Brain microvascular endothelial cell (primary cell): Measurements from ENCODE around the gene PPIB.

ENCODE experiments used
- DNase-seq: peaks from one replicate; pipeline ENCODE4 v3.0.0-alpha.2; 2020
- H3K27ac ChIP-seq: fragments of 250-450 bp; sonication (Bioruptor Pico); 2 replicates; pipeline ENCODE4 v1.5.1; 2020; ENCODE audit warnings: mild to moderate bottlenecking, moderate library complexity
- H3K27me3 ChIP-seq: fragments of 250-450 bp; sonication (Bioruptor Pico); replicated peaks from 2 replicates; pipeline ENCODE4 v1.5.1; 2020; ENCODE audit warnings: mild to moderate bottlenecking
- H3K36me3 ChIP-seq: fragments of 250-450 bp; sonication (Bioruptor Pico); replicated peaks from 2 replicates; pipeline ENCODE4 v1.5.1; 2020; ENCODE audit warnings: mild to moderate bottlenecking
- H3K4me3 ChIP-seq: 2 replicates; pipeline ENCODE4 v1.5.1; 2011; ENCODE audit warnings: low read depth, mild to moderate bottlenecking, control low read depth, low read length, moderate library complexity
- in situ Hi-C: cut with HindIII; loops from 2 replicates; pipeline ENCODE4 v1.10.0; 2017; ENCODE audit warnings: low sequenced_read_pairs, low pct_ligation_motif_present
- TF ChIP-seq, protein P1 (sequence below): IDR thresholded peaks from 2 replicates; pipeline ENCODE4 v1.5.1; 2011; ENCODE audit warnings: low read depth, mild to moderate bottlenecking, moderate library complexity, low read length, control low read depth, inconsistent platforms; ENCODE audit errors: missing control alignments

The PPIB gene

DNA sequence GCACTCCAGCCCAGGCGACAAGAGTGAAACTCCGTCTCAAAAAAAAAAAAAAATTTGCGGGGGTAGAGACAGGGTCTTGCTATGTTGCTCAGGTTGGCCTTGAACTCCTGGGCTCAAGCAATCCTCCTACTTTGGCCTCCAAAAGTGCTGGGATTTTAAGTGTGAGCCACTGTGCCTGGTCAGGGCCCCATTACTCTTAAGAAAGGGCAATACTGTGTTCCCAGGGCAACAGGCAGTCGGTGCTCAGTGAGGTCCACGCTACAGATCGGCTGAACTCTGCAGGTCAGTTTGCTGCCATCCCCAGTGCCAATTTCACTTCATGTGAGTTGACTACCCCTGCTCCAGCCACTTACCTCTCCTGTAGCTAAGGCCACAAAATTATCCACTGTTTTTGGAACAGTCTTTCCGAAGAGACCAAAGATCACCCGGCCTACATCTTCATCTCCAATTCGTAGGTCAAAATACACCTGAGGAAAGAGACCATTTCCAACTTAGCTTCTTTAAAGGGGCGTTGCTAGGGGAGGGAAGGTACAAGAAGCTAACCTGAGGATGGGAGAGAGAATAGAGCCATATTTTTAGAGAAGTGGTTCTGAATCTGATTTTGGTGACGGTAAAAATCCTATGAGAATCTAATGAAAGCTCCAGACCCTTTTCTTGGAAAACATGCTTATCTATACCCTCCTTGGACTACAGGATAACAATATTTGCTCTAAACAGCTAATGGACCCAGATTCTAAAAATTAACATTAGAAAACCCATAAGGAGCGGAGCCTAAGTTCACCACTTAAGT, 939 bp downstream of the PPIB start:
- peaks cover 48% of the 10 kb centered on the region for H3K36me3 ChIP-seq
- TF ChIP-seq, protein P1, sequence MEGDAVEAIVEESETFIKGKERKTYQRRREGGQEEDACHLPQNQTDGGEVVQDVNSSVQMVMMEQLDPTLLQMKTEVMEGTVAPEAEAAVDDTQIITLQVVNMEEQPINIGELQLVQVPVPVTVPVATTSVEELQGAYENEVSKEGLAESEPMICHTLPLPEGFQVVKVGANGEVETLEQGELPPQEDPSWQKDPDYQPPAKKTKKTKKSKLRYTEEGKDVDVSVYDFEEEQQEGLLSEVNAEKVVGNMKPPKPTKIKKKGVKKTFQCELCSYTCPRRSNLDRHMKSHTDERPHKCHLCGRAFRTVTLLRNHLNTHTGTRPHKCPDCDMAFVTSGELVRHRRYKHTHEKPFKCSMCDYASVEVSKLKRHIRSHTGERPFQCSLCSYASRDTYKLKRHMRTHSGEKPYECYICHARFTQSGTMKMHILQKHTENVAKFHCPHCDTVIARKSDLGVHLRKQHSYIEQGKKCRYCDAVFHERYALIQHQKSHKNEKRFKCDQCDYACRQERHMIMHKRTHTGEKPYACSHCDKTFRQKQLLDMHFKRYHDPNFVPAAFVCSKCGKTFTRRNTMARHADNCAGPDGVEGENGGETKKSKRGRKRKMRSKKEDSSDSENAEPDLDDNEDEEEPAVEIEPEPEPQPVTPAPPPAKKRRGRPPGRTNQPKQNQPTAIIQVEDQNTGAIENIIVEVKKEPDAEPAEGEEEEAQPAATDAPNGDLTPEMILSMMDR = no peak
- DNase-seq = no peak
- peak overlapping the region; percentile 99 for H3K4me3 ChIP-seq
- no peaks in the 10 kb centered on the region for H3K27me3 ChIP-seq
- in situ Hi-C loops = no loop called here
- H3K27ac ChIP-seq = peak overlapping the region; percentile 79

DNA sequence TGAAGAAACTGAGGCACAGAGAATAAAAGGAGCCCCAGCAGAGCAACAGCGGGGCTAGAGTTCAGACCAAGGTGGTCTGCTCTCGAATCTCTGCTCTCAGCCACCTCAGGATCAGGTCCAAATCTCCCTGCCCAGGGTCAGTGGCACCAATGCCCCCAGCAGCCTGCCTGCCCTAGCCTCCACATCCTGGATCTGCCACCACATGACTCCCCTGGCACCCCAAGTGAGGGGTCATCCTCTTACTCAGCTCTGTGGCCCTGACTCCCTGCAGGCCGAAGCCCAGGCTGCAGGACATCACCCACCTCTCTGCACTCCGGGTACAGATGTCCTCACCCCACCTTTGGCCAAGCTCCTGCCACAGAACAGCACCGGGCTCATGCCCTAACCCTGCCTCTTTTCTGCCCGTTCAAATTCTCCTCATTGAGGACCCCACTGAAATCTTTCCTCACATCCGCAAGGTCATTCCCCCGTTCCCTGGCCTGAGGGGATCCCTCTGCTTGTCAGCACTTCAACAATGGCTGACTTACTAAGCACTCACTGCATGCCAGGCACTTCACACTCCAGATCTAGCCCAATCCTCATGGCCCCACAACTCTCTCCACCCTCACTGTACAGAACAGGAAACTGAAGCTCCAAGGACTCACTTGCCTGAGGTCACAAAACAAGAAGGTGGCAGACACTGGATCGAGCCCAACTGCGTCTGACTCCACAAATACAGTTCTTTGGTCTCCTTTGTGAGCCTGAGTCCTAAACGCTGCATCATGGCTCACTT, 4.3 kb downstream of the PPIB start:
- in situ Hi-C loops = no loop called here
- TF ChIP-seq, protein P1 = no peak
- no peaks in the 10 kb centered on the region for H3K27me3 ChIP-seq
- no peak overlapping the region for H3K27ac ChIP-seq
- DNase-seq = no peak
- H3K36me3 ChIP-seq = peaks cover 72% of the 10 kb centered on the region
- no peak overlapping the region for H3K4me3 ChIP-seq

DNA sequence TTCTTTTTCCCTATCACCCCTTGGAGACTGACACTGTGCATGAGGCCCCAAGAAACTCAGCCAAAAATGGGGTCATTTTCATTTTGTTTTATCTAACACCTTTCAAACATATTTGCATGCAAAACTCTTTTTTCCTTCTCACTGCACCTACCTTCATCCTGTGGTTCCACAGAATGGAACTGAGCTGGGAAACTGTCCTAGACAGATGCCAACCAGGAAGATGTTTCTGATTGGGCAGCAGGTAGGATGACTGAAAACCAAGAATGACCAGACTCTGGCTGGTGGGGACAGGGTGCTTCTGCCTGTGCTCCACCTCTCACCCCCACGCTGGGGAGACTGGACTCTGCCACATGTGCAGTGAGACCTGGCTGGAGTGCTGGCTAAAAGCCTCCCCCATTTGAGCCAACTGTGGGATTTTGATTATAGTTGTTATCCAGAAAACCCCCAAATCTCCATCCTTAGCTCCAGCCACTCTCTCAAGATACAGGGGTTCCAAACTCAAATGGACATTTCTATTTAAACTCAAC, 5.2 kb downstream of the PPIB start:
- H3K27ac ChIP-seq = no peak overlapping the region
- TF ChIP-seq, protein P1 = no peak
- no peak for DNase-seq
- peaks cover 72% of the 10 kb centered on the region for H3K36me3 ChIP-seq
- in situ Hi-C loops = no loop called here
- H3K4me3 ChIP-seq = no peak overlapping the region
- H3K27me3 ChIP-seq = no peaks in the 10 kb centered on the region

DNA sequence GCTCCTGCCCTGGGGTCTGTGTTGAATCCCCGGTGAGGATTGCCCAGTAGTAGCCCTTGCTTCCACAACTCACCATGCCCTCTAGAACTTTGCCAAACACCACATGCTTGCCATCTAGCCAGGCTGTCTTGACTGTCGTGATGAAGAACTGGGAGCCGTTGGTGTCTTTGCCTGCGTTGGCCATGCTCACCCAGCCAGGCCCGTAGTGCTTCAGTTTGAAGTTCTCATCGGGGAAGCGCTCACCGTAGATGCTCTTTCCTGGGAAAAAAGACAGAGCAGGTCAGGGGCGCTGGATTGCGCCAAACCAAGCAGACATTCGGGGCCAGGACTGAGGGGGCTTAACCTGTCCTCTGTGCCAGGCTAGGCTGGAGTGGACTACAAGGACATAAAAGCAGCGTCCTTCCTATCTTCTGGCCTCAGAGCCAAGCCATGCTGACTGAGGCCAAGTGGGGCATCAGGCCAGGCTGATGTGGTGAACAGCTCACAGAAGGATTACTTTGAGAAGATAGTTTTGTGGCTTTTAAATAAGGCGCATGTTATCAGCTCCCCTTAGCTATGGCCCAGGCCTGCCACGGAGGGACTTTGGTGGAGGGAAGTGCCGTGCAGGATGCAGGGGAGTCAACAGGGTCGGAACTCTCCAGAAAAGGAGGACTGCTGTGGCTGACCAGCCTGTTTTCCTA, 6.0 kb downstream of the PPIB start:
- in situ Hi-C loops = no loop called here
- no peak for DNase-seq
- H3K36me3 ChIP-seq = peaks cover 71% of the 10 kb centered on the region
- H3K4me3 ChIP-seq = no peak overlapping the region
- TF ChIP-seq, protein P1 = no peak
- no peak overlapping the region for H3K27ac ChIP-seq
- H3K27me3 ChIP-seq = peaks cover 3% of the 10 kb centered on the region

DNA sequence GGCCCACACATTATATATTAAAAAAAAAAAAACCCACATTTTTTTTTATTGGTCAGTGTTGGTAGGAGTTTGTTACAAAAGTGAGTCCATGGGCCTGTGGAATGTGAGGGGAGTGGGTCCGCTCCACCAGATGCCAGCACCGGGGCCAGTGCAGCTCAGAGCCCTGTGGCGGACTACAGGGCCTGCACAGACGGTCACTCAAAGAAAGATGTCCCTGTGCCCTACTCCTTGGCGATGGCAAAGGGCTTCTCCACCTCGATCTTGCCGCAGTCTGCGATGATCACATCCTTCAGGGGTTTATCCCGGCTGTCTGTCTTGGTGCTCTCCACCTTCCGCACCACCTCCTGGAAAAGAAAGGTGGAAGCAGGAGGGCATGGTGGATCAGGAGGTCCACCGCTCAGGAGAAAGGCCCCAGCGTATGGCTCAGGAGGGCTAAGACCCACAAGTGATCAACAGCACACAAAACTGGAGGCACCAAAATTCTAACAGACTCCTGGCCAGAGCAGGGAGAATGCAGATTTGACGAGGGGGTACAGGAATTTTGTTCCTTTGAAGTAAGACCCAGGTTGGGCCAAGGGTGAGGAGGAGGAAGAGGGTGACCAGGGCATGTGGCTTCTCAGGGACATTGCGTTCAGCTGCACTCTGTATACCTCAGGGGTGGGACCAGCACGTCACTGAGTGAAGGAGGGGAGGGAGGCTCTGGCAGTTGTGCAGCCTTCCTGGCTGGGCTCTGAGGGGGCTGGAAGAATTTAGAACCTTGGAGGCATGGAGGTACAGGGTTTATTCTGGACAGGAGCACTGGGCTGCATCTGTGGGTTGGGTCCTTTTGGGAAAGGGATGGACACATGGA, 6.8 kb downstream of the PPIB start:
- Histone ChIP-seq H3K27ac (no peak overlapping the region), H3K36me3 (peaks cover 66% of the 10 kb centered on the region), H3K27me3 (peaks cover 3% of the 10 kb centered on the region), H3K4me3 (no peak overlapping the region)
- TF ChIP-seq, protein P1 = no peak
- in situ Hi-C loops = no loop called here
- DNase-seq = no peak
